ENCODE data around the gene PSMB4. TPM values are rescaled to one million over a fixed set of nuclear protein-coding genes. Genes with fewer than 3 reads are reported as not detected.
A peak's percentile ranks its signal among the peaks of the same experiment; 100 is the strongest.

PSMB4 gene
- total and polyA plus RNA-seq, 2 donors (not counting 1 experiment from before 2014, with no cell fraction given) = 201 to 334 TPM

DNA sequence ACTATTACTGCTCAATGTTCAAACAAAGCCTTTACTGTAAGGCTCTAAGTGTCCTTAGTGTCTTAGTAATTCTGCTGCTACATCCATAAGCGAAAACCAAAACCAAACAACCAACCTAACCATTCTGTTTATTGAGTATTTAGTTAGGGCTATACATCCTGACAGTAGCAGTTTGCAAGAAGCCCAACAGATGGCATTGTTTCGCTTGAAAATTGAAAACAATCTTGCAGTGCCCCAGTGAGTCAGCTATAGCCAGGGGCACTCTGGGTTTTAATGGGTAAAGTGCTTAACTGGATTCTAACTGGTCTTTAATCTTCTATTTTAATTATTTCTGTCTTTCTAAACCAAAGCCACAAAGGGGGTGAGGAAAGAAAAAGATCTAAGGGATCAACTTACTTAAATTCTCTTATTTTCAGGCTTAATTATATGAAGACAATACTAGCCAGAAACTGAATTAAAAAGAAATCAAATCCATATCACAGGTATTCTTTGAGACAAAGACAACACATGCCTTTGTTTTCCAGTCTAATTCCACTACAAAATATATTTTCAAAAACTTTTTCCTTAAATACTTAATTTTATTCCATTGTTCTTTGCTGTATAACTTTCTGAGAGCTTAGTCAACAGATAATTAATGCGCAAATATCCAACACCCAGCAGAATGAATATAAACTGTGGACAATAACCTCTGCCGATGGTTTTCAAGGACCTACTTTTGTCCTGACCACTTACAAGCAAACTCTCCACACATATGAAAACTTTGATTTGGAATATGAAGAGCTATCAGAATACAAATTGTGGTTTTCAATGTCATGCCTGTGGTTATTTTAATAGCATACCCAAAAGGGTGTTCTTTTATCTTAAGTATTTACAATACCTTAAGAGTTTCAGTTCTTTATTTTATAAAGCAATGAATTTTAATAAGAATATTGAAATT lies 44.7 kb downstream of the PSMB4 start:
- intact Hi-C loops (cut with micrococcal nuclease) = loop anchor here (1.0 to 5.0 kb wide), 4 partner anchors 88 to 553 kb away; no protein-coding TSS in a partner anchor
- peak; percentile 94 for ATAC-seq (ENCODE audit: low read depth)
- ChIA-PET CTCF (interaction anchor here (0.6 to 2.5 kb wide), 22 partner anchors 11 to 558 kb away, joined by 3 to 20 read pairs (median 4); partner anchors contain the start of genes CGN and POGZ), POLR2A (interaction anchor here (0.5 to 0.6 kb wide), 2 partner anchors 15 to 212 kb away, joined by 3 to 5 read pairs; partner anchors contain the start of gene POGZ)
- Histone ChIP-seq H4K20me1 (ENCODE audit: control insufficient read depth, insufficient read depth, low read length, poor library complexity, severe bottlenecking) (peaks cover 61% of the 10 kb centered on the region), H2AFZ (ENCODE audit: insufficient read depth, low read depth, low read length, poor library complexity, severe bottlenecking) (no peak overlapping the region), H3K27me3 (replicated peaks in 1 of 4; ENCODE audit: control extremely low read depth in 1 of 4, control insufficient read depth in 3 of 4, insufficient read depth in 4 of 4, low read length in 3 of 4) (no peaks in the 10 kb centered on the region), H3K79me2 (ENCODE audit: control insufficient read depth, insufficient read depth, low read length) (peaks cover 100% of the 10 kb centered on the region), H3K27ac (ENCODE audit: low read length in 2 of 2) (peak overlapping the region in 1 of 2 donors; percentile 28), H3K9ac (ENCODE audit: low read length) (no peak overlapping the region), H3K4me1 (ENCODE audit: control insufficient read depth in 2 of 2, insufficient read depth in 2 of 2, low read length in 2 of 2) (peaks cover 19 to 21% of the 10 kb centered on the region in 2 donors), H3K36me3 (replicated peaks in 1 of 2; ENCODE audit: control extremely low read depth in 1 of 2, control insufficient read depth in 1 of 2, extremely low read depth in 1 of 2, insufficient read depth in 2 of 2, low read length in 1 of 2) (peaks cover 0 to 23% of the 10 kb centered on the region in 2 experiments), H3K9me3 (ENCODE audit: control extremely low read depth in 1 of 3, control insufficient read depth in 2 of 3, insufficient read depth in 1 of 3, low read length in 2 of 3) (no peaks in the 10 kb centered on the region), H3K4me3 (ENCODE audit: control extremely low read depth in 1 of 5, extremely low read depth in 1 of 5, insufficient read depth in 1 of 5, low read depth in 2 of 5, low read length in 4 of 5) (no peak overlapping the region), H3K4me2 (replicated peaks; ENCODE audit: low read depth, low read length, poor library complexity, severe bottlenecking) (peak overlapping the region; percentile 8)
- DNase-seq = peak; percentile 80
- TF ChIP-seq, protein P1, sequence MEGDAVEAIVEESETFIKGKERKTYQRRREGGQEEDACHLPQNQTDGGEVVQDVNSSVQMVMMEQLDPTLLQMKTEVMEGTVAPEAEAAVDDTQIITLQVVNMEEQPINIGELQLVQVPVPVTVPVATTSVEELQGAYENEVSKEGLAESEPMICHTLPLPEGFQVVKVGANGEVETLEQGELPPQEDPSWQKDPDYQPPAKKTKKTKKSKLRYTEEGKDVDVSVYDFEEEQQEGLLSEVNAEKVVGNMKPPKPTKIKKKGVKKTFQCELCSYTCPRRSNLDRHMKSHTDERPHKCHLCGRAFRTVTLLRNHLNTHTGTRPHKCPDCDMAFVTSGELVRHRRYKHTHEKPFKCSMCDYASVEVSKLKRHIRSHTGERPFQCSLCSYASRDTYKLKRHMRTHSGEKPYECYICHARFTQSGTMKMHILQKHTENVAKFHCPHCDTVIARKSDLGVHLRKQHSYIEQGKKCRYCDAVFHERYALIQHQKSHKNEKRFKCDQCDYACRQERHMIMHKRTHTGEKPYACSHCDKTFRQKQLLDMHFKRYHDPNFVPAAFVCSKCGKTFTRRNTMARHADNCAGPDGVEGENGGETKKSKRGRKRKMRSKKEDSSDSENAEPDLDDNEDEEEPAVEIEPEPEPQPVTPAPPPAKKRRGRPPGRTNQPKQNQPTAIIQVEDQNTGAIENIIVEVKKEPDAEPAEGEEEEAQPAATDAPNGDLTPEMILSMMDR (IDR thresholded peaks at IDR 0.05) = peak; percentile 87
- no peak for TF ChIP-seq EZH2 (IDR thresholded peaks at IDR 0.05; ENCODE audit: borderline replicate concordance, insufficient read depth, low read depth, low read length, poor library complexity, severe bottlenecking)
- Mint-ChIP-seq H3K27me3 (no peaks in the 10 kb centered on the region), H3K9me3 (ENCODE audit: insufficient read depth) (no peaks in the 10 kb centered on the region), H3K27ac (peak overlapping the region; percentile 24), H3K4me3 (no peak overlapping the region), H3K4me1 (peaks cover 46% of the 10 kb centered on the region)
- 100% methylated on average over 1 of the region's 4 CpGs for WGBS (ENCODE audit: insufficient coverage)

All from B cell (primary cell).